B cell (primary cell): Measurements from ENCODE around the gene SEMA6C. TPM values are rescaled to one million over a fixed set of nuclear protein-coding genes. Genes with fewer than 3 reads are reported as not detected.

ENCODE experiments used
- ATAC-seq: fragments of 200-7000 bp; cut with Tn5 transposase; one replicate; pipeline ENCODE4 v1.10.0; 2021; ENCODE audit warnings: low read depth, mild to moderate bottlenecking, moderate number of reproducible peaks, moderate library complexity
- CTCF ChIA-PET: fragments of 350-600 bp; sonication (Branson Sonifier 250); formaldehyde crosslinking; loops from one replicate; lab custom pipeline; 2021; ENCODE audit warnings: antibody characterized with exemption, inconsistent platforms; lab: Charles Lee
- POLR2A ChIA-PET: fragments of 350-600 bp; sonication (Branson Sonifier 250); formaldehyde crosslinking; loops from one replicate; lab custom pipeline; 2021; ENCODE audit warnings: antibody characterized with exemption; lab: Charles Lee
- DNase-seq: peaks from one replicate; pipeline ENCODE4 v3.0.0; 2013
- H2AFZ ChIP-seq: 2 replicates; pipeline ENCODE4 v1.6.1; 2012; ENCODE audit warnings: mild to moderate bottlenecking, low read depth, low read length; ENCODE audit not compliant: insufficient read depth, poor library complexity, severe bottlenecking
- H3K27ac ChIP-seq, 2 donors: 1 replicate in 1 of 2; 2 replicates in 1 of 2; pipeline ENCODE4 v1.5.1; 2012 to 2013; ENCODE audit warnings: low read length in 2 of 2, mild to moderate bottlenecking in 2 of 2, moderate library complexity in 1 of 2
- H3K27me3 ChIP-seq, 4 experiments: fragments of 200-600 bp in 1 of 4; sonication (generic) in 1 of 4; replicated peaks in 1 of 4; 1 replicate in 2 of 4; 2 replicates in 2 of 4; pipeline versions ENCODE4 v1.6.1 to v1.7.0; 2013 to 2016; ENCODE audit warnings: low read length in 3 of 4, mild to moderate bottlenecking in 2 of 4, mixed read lengths in 1 of 4, moderate library complexity in 1 of 4; ENCODE audit not compliant: insufficient read depth in 4 of 4, control insufficient read depth in 3 of 4; ENCODE audit errors: control extremely low read depth in 1 of 4
- H3K36me3 ChIP-seq, 2 experiments: replicated peaks in 1 of 2; 1 replicate in 1 of 2; 2 replicates in 1 of 2; pipeline versions ENCODE4 v1.6.1 to v1.7.1; 2013; ENCODE audit warnings: low read length in 1 of 2; ENCODE audit not compliant: insufficient read depth in 2 of 2, control insufficient read depth in 1 of 2; ENCODE audit errors: control extremely low read depth in 1 of 2, extremely low read depth in 1 of 2
- H3K4me1 ChIP-seq, 2 donors: fragments of 200-600 bp in 1 of 2; sonication (generic) in 1 of 2; 1 replicate in 1 of 2; 2 replicates in 1 of 2; pipeline versions ENCODE4 v1.5.1 to v1.6.1; 2013 to 2017; ENCODE audit warnings: low read length in 2 of 2; ENCODE audit not compliant: control insufficient read depth in 2 of 2, insufficient read depth in 2 of 2
- H3K4me2 ChIP-seq: replicated peaks from 2 replicates; pipeline ENCODE3; 2012; ENCODE audit warnings: mild to moderate bottlenecking, low read depth, low read length; ENCODE audit not compliant: poor library complexity, severe bottlenecking
- H3K4me3 ChIP-seq, 5 experiments: fragments of 200-600 bp in 1 of 5; sonication (generic) in 1 of 5; 1 replicate in 3 of 5; 2 replicates in 2 of 5; pipeline versions ENCODE4 v1.5.1 to v1.7.0; 2011 to 2016; ENCODE audit warnings: low read length in 4 of 5, mild to moderate bottlenecking in 4 of 5, low read depth in 2 of 5, control low read depth in 1 of 5, moderate library complexity in 1 of 5; ENCODE audit not compliant: insufficient read depth in 1 of 5; ENCODE audit errors: control extremely low read depth in 1 of 5, extremely low read depth in 1 of 5
- H3K79me2 ChIP-seq: fragments of 200-600 bp; sonication (generic); one replicate; pipeline ENCODE4 v1.6.0; 2016; ENCODE audit warnings: low read length; ENCODE audit not compliant: control insufficient read depth, insufficient read depth
- H3K9ac ChIP-seq: fragments of 200-600 bp; sonication (generic); 2 replicates; pipeline ENCODE4 v1.6.1; 2017; ENCODE audit warnings: mild to moderate bottlenecking, low read length, moderate library complexity
- H3K9me3 ChIP-seq, 3 donors: one replicate each; pipeline versions ENCODE4 v1.6.1 to v1.7.1; 2013; ENCODE audit warnings: low read length in 2 of 3; ENCODE audit not compliant: control insufficient read depth in 2 of 3, insufficient read depth in 1 of 3; ENCODE audit errors: control extremely low read depth in 1 of 3
- H4K20me1 ChIP-seq: 2 replicates; pipeline ENCODE4 v1.6.0; 2012; ENCODE audit warnings: mild to moderate bottlenecking, low read length; ENCODE audit not compliant: insufficient read depth, control insufficient read depth, poor library complexity, severe bottlenecking
- H3K27ac Mint-ChIP-seq: one replicate; pipeline ENCODE4 v1.8.0; 2021; ENCODE audit warnings: mixed read lengths
- H3K27me3 Mint-ChIP-seq: one replicate; pipeline ENCODE4 v1.8.0; 2021; ENCODE audit warnings: mixed read lengths
- H3K4me1 Mint-ChIP-seq: one replicate; pipeline ENCODE4 v1.8.0; 2021; ENCODE audit warnings: mixed read lengths
- H3K4me3 Mint-ChIP-seq: one replicate; pipeline ENCODE4 v1.8.0; 2021; ENCODE audit warnings: mixed read lengths
- H3K9me3 Mint-ChIP-seq: one replicate; pipeline ENCODE4 v1.8.0; 2022; ENCODE audit warnings: mixed read lengths; ENCODE audit not compliant: insufficient read depth
- CTCF ChIP-seq: fragments of 200-600 bp; IDR thresholded peaks from one replicate; pipeline ENCODE4 v1.8.0; 2022; ENCODE audit warnings: antibody characterized with exemption, mild to moderate bottlenecking
- EZH2 ChIP-seq: IDR thresholded peaks from 2 replicates; pipeline ENCODE4 v1.6.1; 2012; ENCODE audit warnings: borderline replicate concordance, low read depth, mild to moderate bottlenecking, moderate library complexity, low read length; ENCODE audit not compliant: insufficient read depth, poor library complexity, severe bottlenecking
- WGBS: methylation state at CpG from one replicate; pipeline ENCODE4 v1.1.5; 2013; ENCODE audit warnings: missing lambda C conversion rate; ENCODE audit not compliant: insufficient coverage; 5-methylcytosine and 5-hydroxymethylcytosine counted together
- intact Hi-C: fragments of 100-400 bp; cut with micrococcal nuclease; formaldehyde crosslinking; loops from one replicate; pipeline ENCODE4 v1.10.0; 2022
- polyA plus RNA-seq: library from polyadenylated mRNA; depleted of rRNA; stranded (reverse); fragments of >200 nt; gene quantifications from 2 replicates; pipeline ENCODE4 v1.2.3, GENCODE V29; 2012
- total RNA-seq, 2 donors: library from RNA; stranded (reverse); fragments of 120-200 nt in 1 of 2; gene quantifications; 1 replicate in 1 of 2; 2 replicates in 1 of 2; pipeline versions ENCODE4 v1.2.3 to v1.2.4, GENCODE V29; 2013 to 2022

SEMA6C gene
- total and polyA plus RNA-seq, 2 donors (not counting 1 experiment from before 2014, with no cell fraction given), result 0.86 to 1.3 TPM

- no peak overlapping the region for H3K27ac Mint-ChIP-seq
- no peak overlapping the region for H3K4me3 ChIP-seq
- H3K27ac ChIP-seq, result no peak overlapping the region
- H3K4me1 Mint-ChIP-seq, result peaks cover 23% of the 10 kb centered on the region
- peaks cover 9% of the 10 kb centered on the region for H3K27me3 Mint-ChIP-seq
- no peaks in the 10 kb centered on the region for H3K79me2 ChIP-seq
- TF ChIP-seq CTCF (no peak), EZH2 (no peak)
- peaks cover 0 to 20% (median 8%) of the 10 kb centered on the region in 4 experiments for H3K27me3 ChIP-seq
- WGBS, result 39% methylated on average over 4 of the region's 7 CpGs
- H3K9me3 Mint-ChIP-seq, result no peaks in the 10 kb centered on the region
- intact Hi-C loops, result no loop called here
- no peaks in the 10 kb centered on the region for H4K20me1 ChIP-seq
- peaks cover 15 to 19% of the 10 kb centered on the region in 2 donors for H3K4me1 ChIP-seq
- no peak overlapping the region for H3K4me2 ChIP-seq
- ChIA-PET POLR2A (interaction anchor here (0.6 kb wide), 2 partner anchors 14 to 270 kb away, joined by 7 to 10 read pairs; no protein-coding TSS in a partner anchor), CTCF (interaction anchor here (0.6 to 1.3 kb wide), 6 partner anchors 8 to 195 kb away, joined by 3 to 5 read pairs (median 3); partner anchors contain the start of gene TNFAIP8L2)
- H2AFZ ChIP-seq, result no peak overlapping the region
- ATAC-seq (no peak), DNase-seq (no peak)
- H3K9me3 ChIP-seq, result peaks cover 0 to 8% (median 0%) of the 10 kb centered on the region in 3 donors
- H3K4me3 Mint-ChIP-seq, result no peak overlapping the region
- no peak overlapping the region for H3K9ac ChIP-seq
- H3K36me3 ChIP-seq, result no peaks in the 10 kb centered on the region
Observed at GRCh38 chr1:151143057-151143435, 3.4 kb downstream of the SEMA6C start.

- peaks cover 0 to 19% (median 8%) of the 10 kb centered on the region in 4 experiments for H3K27me3 ChIP-seq
- no peak for TF ChIP-seq CTCF
- no peak for TF ChIP-seq EZH2
- no peak for ATAC-seq
- WGBS, result 0% methylated on average over 1 of the region's 5 CpGs
- no peaks in the 10 kb centered on the region for H3K36me3 ChIP-seq
- H3K27ac Mint-ChIP-seq, result no peak overlapping the region
- H3K9ac ChIP-seq, result no peak overlapping the region
- peaks cover 0 to 8% (median 0%) of the 10 kb centered on the region in 3 donors for H3K9me3 ChIP-seq
- H3K9me3 Mint-ChIP-seq, result no peaks in the 10 kb centered on the region
- H3K4me1 Mint-ChIP-seq, result peaks cover 22% of the 10 kb centered on the region
- H4K20me1 ChIP-seq, result no peaks in the 10 kb centered on the region
- POLR2A ChIA-PET, result interaction anchor here (0.6 kb wide), 1 partner anchor 14 kb away, joined by 10 read pairs; no protein-coding TSS in a partner anchor
- H3K4me2 ChIP-seq, result no peak overlapping the region
- H3K27ac ChIP-seq, result no peak overlapping the region
- H3K4me1 ChIP-seq, result peaks cover 15 to 19% of the 10 kb centered on the region in 2 donors
- intact Hi-C loops, result no loop called here
- CTCF ChIA-PET, result interaction anchor here (0.6 to 1.3 kb wide), 5 partner anchors 13 to 195 kb away, joined by 3 to 5 read pairs (median 3); partner anchors contain the start of gene TNFAIP8L2
- no peak for DNase-seq
- H3K4me3 ChIP-seq, result no peak overlapping the region
- H3K27me3 Mint-ChIP-seq, result peaks cover 9% of the 10 kb centered on the region
- no peak overlapping the region for H3K4me3 Mint-ChIP-seq
- H2AFZ ChIP-seq, result no peak overlapping the region
- H3K79me2 ChIP-seq, result no peaks in the 10 kb centered on the region
Observed at GRCh38 chr1:151142411-151143056, 3.9 kb downstream of the SEMA6C start.
